GM18868 (cell line): Measurements from ENCODE around the gene WDR27.

Source experiments
- ATAC-seq: cut with Tn5 transposase; IDR thresholded peaks from one replicate; pipeline ENCODE4 v1.9.1; 2021; ENCODE audit warnings: mild to moderate bottlenecking, moderate library complexity; ENCODE audit not compliant: unreplicated experiment

Gene WDR27

GRCh38 chr6:169568314-169569087, 133.3 kb downstream of the WDR27 start:
- peak; percentile 76 for ATAC-seq

GRCh38 chr6:169567819-169568218, 134.0 kb downstream of the WDR27 start:
- ATAC-seq: no peak

- ATAC-seq: no peak
Measured at GRCh38 chr6:169566961-169567750, 134.7 kb downstream of the WDR27 start.

DNA sequence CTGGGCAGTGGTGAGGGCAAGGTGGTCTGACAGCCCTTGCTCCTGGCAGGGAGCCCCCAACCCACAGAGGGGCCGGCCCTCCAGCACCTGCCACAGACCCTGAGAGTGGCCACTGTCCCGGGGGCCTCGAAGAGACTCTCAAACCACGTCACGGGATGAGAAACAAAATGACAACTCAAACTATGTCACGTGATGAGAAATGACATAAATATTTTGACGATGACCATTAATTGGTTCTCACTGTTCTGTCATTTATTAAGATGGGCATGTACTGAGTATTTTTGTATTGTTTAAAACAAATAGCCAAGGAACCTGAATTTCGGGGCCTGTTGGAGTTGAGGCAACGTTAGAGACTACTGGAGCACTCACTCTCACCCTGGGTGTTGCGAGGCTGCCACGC, 135.5 kb downstream of the WDR27 start:
- ATAC-seq: no peak

DNA sequence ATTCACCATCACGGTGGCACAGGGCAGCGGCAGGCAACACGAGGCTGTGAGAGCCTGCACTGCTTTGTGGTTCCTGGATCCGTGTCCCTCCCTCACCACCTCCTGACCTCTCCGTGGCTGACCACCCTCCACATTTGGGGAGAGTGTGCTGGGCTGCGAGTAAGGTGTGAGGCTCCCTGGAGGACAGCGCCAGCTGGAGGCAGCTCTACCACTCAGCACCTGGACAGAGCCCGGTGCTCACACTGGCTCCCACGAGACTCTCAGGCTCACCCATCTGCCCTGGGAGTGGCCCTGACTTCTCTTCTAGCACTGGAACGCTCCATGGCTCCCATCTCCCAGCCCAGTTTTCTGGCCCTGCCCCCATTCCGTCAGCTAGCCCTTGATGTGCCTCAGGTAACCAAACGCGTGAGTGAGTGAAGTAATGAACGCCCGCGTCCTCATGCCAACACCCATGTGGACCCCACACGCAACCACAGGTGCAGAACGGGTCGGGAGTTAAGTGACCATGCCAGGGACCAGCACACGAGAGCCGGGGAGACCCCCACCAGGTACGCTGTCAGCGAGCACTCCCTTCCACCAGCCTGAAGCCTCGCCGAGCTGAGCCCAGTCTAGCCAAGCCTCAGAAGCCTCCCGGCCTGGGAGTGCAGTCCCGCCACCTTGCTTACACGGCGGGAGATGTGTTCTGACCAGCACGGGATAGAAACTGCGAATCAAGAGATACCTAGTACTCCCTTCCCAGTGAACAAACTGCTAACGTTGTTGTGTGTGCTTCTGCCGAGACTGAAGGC, 137.2 kb downstream of the WDR27 start:
- no peak for ATAC-seq

DNA sequence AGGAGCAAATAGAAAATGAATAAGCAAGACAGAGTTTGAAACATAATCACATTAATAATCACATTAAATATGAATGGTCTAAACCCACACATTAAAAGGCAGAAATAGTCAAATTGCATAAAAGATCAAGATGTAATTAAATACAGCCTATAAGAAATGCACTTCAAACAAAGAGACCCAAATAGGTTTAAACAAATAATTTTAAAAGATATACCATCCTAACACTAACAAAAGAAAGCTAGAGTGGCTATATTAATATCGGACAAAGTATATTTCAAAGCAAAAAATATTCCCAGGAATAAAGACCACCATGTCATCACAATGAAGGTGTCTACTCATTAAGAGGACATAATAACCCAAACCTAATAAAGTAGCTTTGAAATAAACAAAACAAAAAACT, 140.2 kb downstream of the WDR27 start:
- no peak for ATAC-seq

DNA sequence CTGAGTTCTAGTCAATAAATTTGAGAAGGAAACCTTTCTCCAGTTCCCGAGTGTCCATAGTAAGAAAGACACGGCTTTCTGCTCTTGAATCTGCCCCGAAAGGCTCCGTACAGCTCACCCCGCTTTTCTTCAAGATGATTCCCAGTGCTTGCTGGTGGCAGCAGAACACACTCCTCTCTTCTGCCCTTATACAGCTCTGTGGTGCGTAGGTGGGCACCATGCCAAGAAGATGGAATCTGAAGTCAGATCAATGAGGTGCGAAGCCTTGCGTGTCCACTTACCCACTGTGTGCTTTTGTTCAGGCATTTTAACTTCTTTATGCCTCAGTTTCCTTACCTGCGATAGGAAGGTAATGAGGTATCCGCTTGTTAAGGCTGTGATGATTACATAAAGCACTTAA, 142.2 kb downstream of the WDR27 start:
- no peak for ATAC-seq

- no peak for ATAC-seq
Measured at GRCh38 chr6:169558774-169559441, 142.9 kb downstream of the WDR27 start.

DNA sequence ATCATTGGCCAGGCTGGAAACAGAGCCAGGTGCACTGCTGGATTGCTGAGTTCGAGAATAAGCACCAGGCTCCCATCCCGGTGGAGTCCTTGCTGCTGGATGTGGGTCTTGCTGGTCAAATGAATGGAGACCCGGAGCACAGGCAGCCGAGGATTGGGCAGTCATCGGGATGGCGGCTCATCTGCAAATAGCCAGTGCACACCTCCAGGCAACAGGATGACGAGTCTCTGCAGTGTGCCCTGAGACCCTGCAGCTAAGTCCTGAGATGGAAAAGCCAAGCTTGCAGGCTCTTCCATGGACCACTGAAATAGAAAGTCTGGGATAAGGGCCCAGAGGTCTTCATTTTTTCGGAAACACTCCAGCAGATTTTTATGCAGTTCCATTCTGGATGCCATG, 143.5 kb downstream of the WDR27 start:
- no peak for ATAC-seq

DNA sequence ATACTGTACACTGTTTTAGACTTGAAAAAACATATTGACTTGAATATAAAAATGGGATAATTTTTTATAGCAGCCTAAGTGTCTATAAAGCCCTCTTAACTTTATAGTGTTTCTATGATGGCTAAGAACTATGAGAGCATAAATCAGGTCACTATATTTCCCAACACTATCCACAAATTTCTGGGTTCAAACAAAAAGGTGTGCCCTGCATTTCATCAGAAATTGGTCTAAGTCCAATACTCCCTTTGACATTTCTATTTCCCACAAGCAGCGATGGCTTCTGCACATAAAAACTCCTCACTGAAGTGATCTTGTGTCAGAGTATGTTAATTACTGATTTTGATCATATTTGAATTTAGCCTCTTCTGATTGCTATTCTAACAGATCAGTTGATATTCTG, 143.9 kb downstream of the WDR27 start:
- no peak for ATAC-seq

DNA sequence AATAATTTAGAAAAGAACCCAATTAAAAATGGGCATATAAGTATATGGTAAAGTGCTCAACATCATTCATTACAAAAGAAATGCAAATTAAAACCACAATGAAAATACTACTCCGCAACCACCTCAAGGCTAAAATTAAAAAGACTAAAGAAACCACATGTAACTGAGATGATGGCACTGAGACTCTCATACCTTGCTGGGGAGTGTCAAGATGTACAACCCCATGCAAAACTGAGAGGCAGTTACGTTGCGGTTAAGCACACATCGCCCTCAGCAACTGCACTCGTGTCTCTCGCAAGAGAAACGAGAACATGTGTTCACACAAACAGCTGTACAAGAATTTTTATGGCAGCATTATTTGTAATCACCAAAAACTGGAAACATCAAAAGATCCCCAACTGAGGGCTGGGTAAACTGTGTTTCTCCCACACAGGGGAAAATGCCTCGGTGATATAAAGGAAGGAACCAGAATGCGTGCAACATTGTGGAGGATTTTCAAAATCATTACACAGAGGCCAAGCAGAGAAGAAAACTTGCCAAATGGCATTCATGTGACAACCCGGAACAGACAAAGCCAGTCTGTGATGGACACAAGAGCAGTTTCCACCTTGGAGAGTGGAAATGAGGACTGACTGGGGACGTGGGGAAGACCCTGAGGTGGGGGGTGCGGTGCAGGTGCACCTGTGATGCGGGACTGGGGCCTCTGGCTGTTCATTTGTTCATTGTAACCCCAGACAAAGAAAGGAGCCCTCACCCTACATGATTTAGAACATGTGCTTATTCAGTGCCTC, 144.9 kb downstream of the WDR27 start:
- ATAC-seq: peak; percentile 100

GRCh38 chr6:169555971-169556617, 145.7 kb downstream of the WDR27 start:
- no peak for ATAC-seq

DNA sequence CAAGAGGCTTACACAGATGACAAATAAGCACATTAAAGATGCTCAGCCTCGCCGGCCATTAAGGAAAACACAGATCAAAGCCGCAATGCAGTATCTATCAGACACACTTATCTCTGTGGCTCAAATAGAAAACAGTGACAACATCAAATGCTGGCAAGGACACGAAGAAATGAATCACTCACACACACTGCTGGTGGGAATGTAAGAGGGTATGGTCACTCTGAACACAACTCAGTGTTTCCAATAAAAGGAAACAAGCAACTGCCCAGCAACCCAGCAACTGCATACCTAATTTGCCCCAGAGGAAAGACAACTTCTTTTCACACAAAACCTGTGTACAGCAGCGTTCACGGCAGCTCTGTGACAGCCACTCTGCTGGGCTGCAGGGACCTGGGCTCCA, 155.8 kb downstream of the WDR27 start:
- no peak for ATAC-seq

- no peak for ATAC-seq
Measured at GRCh38 chr6:169543704-169544103, 158.1 kb downstream of the WDR27 start.

- no peak for ATAC-seq
Measured at GRCh38 chr6:169542491-169542890, 159.3 kb downstream of the WDR27 start.

DNA sequence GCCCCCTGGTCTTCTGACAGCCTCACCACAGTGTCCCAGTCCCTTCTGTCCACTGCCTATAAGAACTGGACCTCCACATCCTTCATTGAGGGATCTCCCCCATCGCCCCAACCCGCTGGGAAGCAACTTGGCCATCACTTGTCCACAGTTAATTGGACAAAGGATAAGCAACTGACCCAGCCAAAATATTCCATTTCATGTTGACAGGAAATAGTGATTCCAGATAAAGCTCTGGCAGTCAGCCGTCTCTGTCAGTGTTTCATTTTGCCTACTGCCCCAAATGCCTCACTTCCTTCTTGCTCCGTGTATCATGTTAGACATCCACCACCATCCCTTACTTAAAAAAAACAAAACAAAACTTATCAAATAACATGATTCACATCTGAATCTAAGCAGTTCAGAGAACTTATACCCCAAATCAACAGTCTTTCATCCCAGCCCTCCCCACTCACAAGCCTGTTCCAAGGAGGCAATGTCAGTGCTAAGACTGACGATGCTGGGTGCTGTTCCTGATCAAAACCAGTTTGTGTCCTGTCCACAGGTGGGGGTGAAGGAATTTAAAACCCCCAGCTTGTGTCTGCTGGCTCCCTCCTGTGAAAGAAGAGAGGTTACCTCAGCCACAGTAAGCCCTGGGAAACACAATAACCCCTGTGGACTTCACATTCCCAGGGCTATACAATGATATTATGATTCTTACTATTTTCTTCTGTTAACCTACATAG, 162.5 kb downstream of the WDR27 start:
- ATAC-seq: no peak

DNA sequence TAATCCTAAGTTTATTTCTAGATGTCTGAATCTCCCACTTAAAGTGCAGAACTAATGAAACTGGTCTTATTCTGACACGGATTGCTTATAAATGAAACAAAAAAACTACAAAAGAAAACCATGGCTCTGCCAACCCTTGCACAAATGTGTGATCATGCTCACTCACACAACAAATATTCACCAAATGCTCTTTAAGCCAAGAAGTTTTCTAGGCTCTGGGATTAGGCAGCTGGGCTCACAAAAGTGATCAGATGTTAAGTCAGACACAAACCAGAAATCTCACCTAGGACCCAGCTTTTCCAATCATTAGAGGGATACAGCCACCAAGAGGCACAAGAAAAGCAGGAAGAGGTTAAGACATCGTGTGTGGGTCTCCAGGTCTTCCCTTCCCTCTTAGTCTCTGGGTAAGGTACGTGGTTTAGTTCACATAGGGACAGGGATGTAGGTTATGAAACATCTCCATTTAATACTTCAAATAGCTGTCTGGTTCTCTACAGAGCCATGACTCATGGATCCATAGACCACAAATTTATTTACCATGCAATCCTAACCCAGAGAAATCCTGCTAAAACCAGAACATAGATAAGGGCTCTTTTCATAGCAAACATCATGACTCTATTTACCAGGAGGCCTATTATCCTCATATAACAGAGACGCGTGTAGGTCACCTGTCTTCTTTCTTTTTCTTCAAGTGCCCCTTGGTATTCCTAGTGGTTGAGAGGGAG, 165.2 kb downstream of the WDR27 start:
- ATAC-seq: no peak

GRCh38 chr6:169534039-169534421, 167.8 kb downstream of the WDR27 start:
- no peak for ATAC-seq
